HL-60 (cell line): Measurements from ENCODE around the gene NUP43.
"Not testable (repeated sequence)": the region's sequence is repeated elsewhere in the genome, so short reads cannot be mapped to it uniquely, and the experiment has no call there.

Experiments used
- DNase-seq, 2 experiments: peaks; one replicate each; pipeline ENCODE4 v3.0.0-alpha.2; 2010 to 2020; ENCODE audit warnings: low read depth in 1 of 2, low spot score in 1 of 2
- H3K27ac ChIP-seq: fragments of 250-450 bp; sonication (Bioruptor Pico); replicated peaks from 2 replicates; pipeline ENCODE4 v1.5.1; 2020; ENCODE audit warnings: mild to moderate bottlenecking, moderate library complexity
- H3K27me3 ChIP-seq: fragments of 250-450 bp; sonication (Bioruptor Pico); 2 replicates; pipeline ENCODE4 v1.5.1; 2021; ENCODE audit warnings: mild to moderate bottlenecking, moderate library complexity; ENCODE audit not compliant: insufficient read depth, poor library complexity, severe bottlenecking
- H3K4me3 ChIP-seq: replicated peaks from 2 replicates; pipeline ENCODE4 v1.5.1; 2011; ENCODE audit warnings: mild to moderate bottlenecking, control low read depth, low read length; ENCODE audit not compliant: insufficient read depth
- CTCF ChIP-seq: IDR thresholded peaks from one replicate; pipeline ENCODE4 v1.5.1; 2011; ENCODE audit warnings: low read length, control low read depth, inconsistent platforms; ENCODE audit not compliant: insufficient read depth
- GABPA ChIP-seq: IDR thresholded peaks from 2 replicates; pipeline ENCODE4 v1.6.1; 2012; ENCODE audit warnings: low read depth
- POLR2AphosphoS5 ChIP-seq: IDR thresholded peaks from 2 replicates; pipeline ENCODE4 v1.6.1; 2012; ENCODE audit warnings: low read depth
- REST ChIP-seq: IDR thresholded peaks from 2 replicates; pipeline ENCODE4 v1.6.1; 2012; ENCODE audit warnings: low read depth; ENCODE audit not compliant: insufficient replicate concordance
- SPI1 ChIP-seq: IDR thresholded peaks from 2 replicates; pipeline ENCODE4 v1.6.1; 2012; ENCODE audit warnings: low read depth, mild to moderate bottlenecking, borderline replicate concordance

The NUP43 gene

DNA sequence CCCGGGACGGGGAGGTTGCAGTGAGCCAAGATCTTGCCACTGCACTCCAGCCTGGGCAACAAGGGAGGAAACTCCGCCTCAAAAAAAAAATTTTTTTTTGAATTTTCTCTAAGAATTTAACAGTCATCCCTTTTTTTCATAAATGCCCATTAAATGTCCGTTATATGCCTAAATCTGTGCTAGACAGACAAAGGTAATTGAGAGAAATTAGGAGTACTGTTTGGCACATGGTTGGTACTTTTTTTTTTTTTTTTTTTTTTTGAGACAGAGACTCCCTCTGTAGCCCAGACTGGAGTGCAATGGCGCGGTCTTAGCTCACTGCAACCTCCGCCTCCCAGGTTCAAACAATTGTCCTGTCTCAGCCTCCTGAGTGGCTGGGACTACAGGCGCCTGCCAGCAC is 4.9 kb upstream of the NUP43 start:
- no peak for TF ChIP-seq SPI1
- peak overlapping the region; percentile 86 for H3K4me3 ChIP-seq
- no peaks in the 10 kb centered on the region for H3K27me3 ChIP-seq
- H3K27ac ChIP-seq: peak overlapping the region; percentile 93
- no peak for DNase-seq

- Histone ChIP-seq H3K27me3 (no peaks in the 10 kb centered on the region), H3K4me3 (peak overlapping the region; percentile 86), H3K27ac (peak overlapping the region; percentile 93)
- DNase-seq: peak; percentile 58 to 71
- TF ChIP-seq POLR2AphosphoS5: peak; percentile 49
- peak; percentile 81 for TF ChIP-seq REST
- no peak for TF ChIP-seq GABPA
These were observed 3.8 kb upstream of the NUP43 start for GRCh38 chr6:149750136-149750609.

- peak; percentile 80 for TF ChIP-seq POLR2AphosphoS5
- no peak for TF ChIP-seq GABPA
- Histone ChIP-seq H3K27ac (peak within 1 kb of the TSS; percentile 93), H3K27me3 (no peaks in the 10 kb centered on the region), H3K4me3 (peak within 1 kb of the TSS; percentile 86)
- peak; percentile 81 to 89 for DNase-seq
These were observed 3.3 kb upstream of the NUP43 start, which contains the start of gene PCMT1 for GRCh38 chr6:149749594-149750135. TSS of gene PCMT1 (plus strand) at chr6:149749741. CDS start at chr6:149749902, 161 bp downstream.

- H3K27me3 ChIP-seq, DNase-seq: not testable (repeated sequence)
- Histone ChIP-seq H3K4me3 (peak overlapping the region; percentile 86), H3K27ac (peak overlapping the region; percentile 93)
- peak; percentile 8; the same call in 1 of the 2 replicates for TF ChIP-seq SPI1
These were observed 2.8 kb upstream of the NUP43 start for GRCh38 chr6:149749082-149749593.

- DNase-seq, H3K27me3 ChIP-seq, H3K27ac ChIP-seq: not testable (repeated sequence)
- H3K4me3 ChIP-seq: peak overlapping the region; percentile 89
These were observed 1.1 kb downstream of the NUP43 start for GRCh38 chr6:149745252-149745651.

DNA sequence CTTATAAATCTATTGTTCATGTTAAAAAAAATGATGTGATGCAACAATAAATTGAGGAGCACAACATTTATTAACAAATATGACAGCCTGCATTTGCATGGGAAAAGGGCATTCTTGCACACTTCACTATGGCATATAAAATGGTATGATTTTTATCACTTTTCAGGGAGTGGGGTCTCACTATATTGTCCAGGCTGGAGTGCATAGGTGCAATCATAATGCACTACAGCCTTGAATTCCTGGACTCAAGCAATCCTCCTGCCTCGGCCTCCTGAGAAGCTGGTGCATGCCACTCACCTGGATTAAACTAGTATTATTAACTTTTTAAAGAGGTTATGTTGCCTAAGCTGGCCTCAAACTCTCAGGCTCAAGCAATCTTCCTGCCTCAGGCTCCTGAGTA is 11.4 kb downstream of the NUP43 start:
- H3K27me3 ChIP-seq: no peaks in the 10 kb centered on the region
- no peak overlapping the region for H3K4me3 ChIP-seq
- TF ChIP-seq SPI1: no peak
- TF ChIP-seq POLR2AphosphoS5: no peak
- no peak for TF ChIP-seq CTCF
- no peak for TF ChIP-seq REST
- no peak for TF ChIP-seq GABPA
- DNase-seq: no peak
- no peak overlapping the region for H3K27ac ChIP-seq
